ELF-1 (cell line): Measurements from ENCODE around the gene FOXM1.
A peak's percentile ranks its signal among the peaks of the same experiment; 100 is the strongest.
"Not testable (repeated sequence)": the region's sequence is repeated elsewhere in the genome, so short reads cannot be mapped to it uniquely, and the experiment has no call there.

Experiments used
- DNase-seq: peaks from one replicate; pipeline ENCODE4 v3.0.0-alpha.2; 2016; ENCODE audit warnings: low read depth, low spot score

FOXM1 gene

DNA sequence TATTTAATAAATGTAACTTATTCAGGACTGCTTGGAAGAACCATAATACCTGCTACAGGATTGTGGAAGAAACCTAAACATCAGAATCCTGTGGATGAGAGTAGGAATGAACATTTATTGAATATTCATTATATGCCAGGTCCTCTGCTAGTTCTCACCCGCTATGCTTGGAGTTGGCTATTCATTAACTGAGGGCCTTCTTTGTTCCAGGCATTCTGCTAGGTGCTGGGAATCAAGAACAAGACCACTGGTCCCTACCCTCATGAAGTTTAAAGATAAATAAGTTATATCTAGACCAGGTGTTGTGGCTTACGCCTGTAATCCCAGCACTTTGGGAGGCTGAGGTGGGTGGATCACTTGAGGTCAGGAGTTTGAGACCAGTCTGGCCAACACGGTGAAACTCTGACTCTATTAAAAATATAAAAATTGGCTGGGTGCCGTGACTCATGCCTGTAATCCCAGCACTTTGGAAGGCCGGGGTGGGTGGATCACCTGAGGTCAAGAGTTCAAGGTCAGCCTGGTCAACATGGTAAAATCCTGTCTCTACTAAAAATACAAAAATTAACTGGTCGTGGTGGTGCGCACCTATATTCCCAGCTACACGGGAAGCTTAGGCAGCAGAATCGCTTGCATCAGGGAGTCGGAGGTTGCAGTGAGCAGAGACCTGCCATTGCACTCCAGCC lies 9.9 kb upstream of the FOXM1 start:
- no peak for DNase-seq

DNA sequence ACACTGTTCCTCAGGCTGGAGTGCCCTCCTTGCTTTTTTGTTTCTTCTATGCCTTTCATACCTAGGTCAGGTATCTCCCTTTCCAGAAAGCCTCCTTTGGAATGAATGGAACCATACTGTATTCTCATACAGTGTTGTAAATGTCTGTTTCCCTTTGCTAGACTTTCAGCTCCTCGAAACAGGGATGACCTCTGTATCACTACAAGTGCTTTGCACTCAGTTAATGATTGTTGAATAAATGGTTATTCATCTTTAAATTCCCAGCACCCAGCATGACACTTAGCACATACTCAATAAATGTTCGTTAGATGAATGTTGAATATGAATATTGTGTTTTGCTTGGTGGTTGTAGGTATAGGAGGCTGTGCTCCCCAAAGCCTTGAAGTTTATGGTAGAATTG lies 7.8 kb upstream of the FOXM1 start:
- DNase-seq, result no peak

- DNase-seq, result no peak
Observed at GRCh38 chr12:2879853-2880252, 2.9 kb upstream of the FOXM1 start.

DNA sequence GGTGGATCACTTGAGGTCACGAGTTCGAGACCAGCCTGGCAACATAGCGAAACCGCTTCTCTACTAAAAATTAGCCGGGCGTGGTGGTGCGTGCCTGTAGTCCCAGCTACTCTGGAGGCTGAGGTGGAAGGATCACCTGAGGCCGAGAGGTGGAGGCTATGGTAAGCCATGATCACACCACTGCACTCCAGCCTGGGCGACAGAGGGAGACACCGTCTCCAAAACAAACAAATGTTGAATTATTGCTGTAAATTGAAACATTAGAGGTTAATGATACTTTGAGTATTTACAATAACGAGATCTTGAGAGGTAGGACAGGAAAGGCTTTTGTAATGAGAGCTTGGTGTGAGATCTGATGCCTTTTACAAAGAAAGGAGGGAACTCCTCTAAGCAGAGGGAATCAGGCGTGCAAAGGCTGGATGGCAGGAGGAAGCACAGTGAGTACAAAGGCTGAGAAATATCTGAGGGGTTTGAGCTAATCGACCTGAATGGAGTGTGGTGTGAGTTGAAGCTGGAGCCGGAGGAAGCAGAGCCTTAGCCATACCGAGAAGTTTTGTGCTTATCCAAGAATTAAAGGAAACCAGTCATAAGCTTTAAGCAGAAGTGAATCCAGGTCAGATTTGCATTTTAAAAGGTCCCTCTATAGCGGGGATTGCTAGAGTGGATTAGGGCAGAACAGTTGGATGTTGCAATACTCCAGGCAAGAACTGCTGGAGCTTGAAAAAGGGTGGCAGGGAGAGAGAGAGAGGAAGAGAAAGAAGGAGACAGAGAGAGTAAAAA lies 1.2 kb upstream of the FOXM1 start:
- peak; percentile 59 for DNase-seq

- peak; percentile 64 for DNase-seq
Observed at GRCh38 chr12:2876431-2877046, 435 bp downstream of the FOXM1 start.

- DNase-seq, result not testable (repeated sequence)
Observed at GRCh38 chr12:2868986-2869632, 7.9 kb downstream of the FOXM1 start.

DNA sequence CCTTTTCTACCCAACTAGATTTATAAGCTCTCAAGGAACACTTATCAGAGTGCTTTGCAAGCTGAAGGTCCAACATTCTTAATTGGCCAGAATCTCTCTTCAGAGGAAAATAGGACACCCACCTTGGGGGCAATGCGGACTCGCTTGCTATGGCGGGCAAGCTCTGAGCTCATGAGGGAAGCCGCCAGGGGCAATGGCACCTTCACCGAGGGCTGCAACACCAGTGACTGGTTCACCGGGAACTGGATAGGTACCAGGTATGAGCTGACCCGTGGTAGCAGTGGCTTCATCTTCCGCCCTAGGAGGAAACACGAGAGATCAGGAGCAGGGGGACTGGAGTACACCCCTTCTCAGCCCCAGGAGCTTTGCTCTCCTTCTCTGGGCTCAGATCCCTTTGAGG lies 12.8 kb downstream of the FOXM1 start:
- DNase-seq, result no peak

- DNase-seq, result not testable (repeated sequence)
Observed at GRCh38 chr12:2863402-2863801, 13.6 kb downstream of the FOXM1 start.

DNA sequence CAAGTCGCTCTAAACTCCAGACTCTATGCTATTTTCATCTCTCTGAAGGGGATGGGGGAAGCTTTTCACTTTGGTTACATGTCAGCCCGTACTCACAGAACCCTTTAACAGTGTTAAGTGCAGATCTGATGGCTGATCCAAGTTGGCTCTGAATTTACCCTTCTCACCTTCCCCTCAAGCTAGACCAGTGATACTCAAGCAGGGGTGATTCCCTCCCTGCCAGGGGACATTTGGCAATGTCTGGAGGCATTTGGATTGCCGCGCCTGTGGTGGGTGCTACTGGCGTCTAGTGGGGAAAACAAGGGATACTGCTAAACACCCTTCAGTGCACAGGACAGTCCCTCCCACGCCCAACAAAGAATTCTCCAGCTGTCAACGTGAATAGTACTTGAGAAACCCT lies 14.1 kb downstream of the FOXM1 start:
- DNase-seq, result no peak

GRCh38 chr12:2860170-2860569 lies 16.8 kb downstream of the FOXM1 start:
- no peak for DNase-seq

DNA sequence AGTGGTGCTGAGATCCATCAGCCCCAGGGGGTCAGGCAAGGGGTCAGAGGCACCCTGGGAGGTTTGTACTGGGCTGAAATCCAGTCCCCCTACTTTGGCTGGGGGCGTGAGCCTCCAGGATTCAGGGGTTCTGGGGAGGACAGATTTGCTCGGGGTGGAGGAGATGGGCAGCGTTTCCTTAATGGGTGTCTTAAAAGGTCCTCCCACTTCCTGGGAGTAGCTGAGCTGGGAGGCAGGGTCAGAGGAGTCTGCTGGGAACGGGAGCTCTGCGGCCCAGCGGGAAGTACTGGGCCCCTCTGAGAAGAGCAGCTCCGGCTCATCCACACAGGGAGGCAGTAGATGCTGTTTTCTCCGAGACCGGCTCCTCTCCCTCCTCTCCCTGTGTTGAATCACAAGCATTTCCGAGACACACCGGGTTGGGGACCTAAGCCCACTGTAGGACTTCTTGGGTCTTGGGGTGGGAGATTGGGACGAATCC lies 18.0 kb downstream of the FOXM1 start:
- no peak for DNase-seq

- no peak for DNase-seq
Observed at GRCh38 chr12:2858334-2858733, 18.6 kb downstream of the FOXM1 start.

DNA sequence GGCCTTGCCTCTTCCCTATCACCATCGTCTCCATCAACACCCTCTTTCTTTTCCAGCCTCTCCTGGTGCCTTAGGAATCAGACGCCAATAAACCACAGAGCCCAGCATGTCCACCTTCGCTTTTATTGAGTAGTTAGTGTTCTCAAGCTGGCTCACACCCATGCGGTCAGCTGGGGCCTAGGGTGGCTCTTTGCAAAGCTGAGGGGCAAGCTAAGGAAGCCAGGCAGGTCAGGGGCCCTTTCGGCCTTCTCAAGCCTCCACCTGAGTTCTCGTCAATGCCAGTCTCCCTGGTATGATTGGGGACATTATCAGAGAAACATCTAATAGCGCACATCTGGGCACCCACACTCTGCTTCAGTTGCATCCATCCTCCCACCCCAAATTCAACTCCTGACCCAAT lies 19.4 kb downstream of the FOXM1 start:
- no peak for DNase-seq

DNA sequence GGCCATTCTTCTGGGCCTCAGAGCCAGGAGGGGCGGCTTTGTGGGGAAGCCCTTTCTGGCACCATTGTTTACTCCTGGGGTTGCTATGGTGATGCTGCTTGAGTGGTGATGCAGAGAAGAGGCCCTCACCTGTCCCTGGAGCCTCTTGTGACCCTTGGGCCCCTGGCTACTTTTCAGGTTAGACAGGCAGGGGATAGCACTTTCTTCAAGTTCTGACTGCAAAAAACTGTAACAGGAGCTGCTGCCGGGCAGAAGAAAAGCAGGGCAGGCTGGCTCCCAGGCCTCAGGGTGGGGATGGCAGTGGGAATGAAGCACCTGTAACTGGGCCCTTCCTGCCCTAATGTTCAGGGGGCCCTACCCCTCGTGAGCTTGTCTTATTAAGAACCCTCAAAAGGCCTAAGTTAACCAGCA lies 19.9 kb downstream of the FOXM1 start, which contains the start of gene TEX52:
TEX52 (minus strand) TSS at position 19 of the 411 bp plus-strand sequence; CDS start at position 6, 13 bp downstream.
- DNase-seq, result peak; percentile 68

DNA sequence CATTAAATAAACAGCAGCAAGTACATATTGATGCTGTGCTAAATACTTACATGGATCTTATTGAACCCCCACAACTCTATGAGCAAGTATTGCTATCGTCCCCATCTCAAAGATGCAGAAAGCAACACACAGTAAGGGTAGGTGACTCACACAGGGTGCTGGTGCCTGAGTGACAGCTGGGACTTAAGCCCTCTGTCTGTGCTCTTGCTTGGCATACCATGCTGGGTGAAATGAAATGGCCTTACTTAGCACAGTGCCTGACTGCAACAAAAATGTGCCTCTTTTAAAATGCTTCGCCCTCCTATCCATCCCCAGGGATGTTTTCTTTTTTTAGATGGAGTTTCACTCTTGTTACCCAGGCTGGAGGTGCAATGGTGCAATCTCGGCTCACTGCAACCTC lies 20.9 kb downstream of the FOXM1 start:
- DNase-seq, result no peak

DNA sequence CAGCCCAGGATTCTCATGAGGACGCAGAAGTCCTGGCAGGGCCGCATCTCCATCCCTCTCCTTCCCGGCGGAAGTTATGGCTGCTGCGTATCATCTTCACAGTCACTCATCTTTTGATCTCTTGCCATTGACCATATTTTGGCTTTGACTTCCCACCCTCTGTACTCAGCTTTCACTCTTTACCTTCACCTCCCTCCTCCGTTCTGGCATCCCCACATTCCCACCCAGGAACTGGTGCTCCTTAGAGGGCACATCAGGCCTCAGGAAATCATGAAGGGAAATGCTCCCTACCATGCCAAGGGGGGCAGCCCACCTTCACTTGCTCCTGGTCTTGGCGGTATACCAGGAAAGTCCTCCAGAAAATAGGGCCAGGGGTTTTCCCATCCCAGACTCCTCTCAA lies 21.4 kb downstream of the FOXM1 start:
- no peak for DNase-seq

- DNase-seq, result no peak
Observed at GRCh38 chr12:2854669-2855453, 22.1 kb downstream of the FOXM1 start.

DNA sequence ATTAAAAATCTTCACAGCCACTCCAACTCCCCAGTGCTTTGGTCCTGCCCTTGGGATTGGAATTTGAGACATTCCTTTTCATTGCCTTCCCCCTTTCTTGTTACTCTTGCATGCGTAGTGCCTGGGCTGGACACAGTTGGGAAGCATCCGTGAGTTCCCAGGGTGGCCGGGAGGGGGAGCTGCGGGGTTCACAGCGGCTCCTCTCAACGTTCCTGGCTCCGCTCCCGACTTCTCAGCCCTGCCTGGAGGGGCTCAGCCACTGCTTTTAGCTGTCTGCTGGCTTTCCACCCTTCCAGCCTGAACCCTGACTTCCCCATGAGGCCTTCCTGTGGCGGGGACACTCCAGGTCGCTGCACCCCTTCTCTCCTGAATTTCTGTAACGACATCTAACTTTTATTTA lies 23.3 kb downstream of the FOXM1 start:
- peak; percentile 98 for DNase-seq

- DNase-seq, result no peak
Observed at GRCh38 chr12:2851931-2852330, 25.0 kb downstream of the FOXM1 start.

GRCh38 chr12:2845280-2845679 lies 31.7 kb downstream of the FOXM1 start:
- peak; percentile 34 for DNase-seq

- no peak for DNase-seq
Observed at GRCh38 chr12:2844786-2845185, 32.2 kb downstream of the FOXM1 start.
